Measurements from ENCODE around the gene SNAPC5.

The SNAPC5 gene

DNA sequence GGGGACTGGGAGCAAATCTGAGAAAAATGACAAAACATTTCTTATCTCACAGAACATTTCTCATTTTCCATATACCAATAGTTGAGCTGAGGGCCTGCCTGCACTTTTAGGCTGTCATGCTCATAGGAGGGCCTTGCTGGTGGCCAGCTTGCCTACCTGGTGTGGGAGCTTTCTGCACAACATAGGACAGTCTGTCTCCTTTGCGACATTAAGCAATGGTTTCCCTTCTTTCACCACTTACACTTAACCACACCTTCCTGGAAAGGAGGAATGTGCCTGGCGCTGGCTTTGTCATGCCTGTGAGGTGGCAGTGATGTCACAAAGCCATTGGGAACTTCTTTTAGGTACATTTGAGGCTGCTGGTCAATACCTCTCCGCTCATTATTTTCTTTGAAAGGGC lies 5.7 kb downstream of the SNAPC5 start:
- in situ Hi-C loops (cut with HindIII; ENCODE audit: low sequenced_read_pairs), result no loop called here
- no peak for DNase-seq (ENCODE audit: low read depth)
- TF ChIP-seq, protein P1, sequence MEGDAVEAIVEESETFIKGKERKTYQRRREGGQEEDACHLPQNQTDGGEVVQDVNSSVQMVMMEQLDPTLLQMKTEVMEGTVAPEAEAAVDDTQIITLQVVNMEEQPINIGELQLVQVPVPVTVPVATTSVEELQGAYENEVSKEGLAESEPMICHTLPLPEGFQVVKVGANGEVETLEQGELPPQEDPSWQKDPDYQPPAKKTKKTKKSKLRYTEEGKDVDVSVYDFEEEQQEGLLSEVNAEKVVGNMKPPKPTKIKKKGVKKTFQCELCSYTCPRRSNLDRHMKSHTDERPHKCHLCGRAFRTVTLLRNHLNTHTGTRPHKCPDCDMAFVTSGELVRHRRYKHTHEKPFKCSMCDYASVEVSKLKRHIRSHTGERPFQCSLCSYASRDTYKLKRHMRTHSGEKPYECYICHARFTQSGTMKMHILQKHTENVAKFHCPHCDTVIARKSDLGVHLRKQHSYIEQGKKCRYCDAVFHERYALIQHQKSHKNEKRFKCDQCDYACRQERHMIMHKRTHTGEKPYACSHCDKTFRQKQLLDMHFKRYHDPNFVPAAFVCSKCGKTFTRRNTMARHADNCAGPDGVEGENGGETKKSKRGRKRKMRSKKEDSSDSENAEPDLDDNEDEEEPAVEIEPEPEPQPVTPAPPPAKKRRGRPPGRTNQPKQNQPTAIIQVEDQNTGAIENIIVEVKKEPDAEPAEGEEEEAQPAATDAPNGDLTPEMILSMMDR (IDR thresholded peaks at IDR 0.05; ENCODE audit: low read depth, low read length, missing control alignments), result no peak
- H3K4me3 ChIP-seq (ENCODE audit: low read depth, low read length), result no peak overlapping the region

DNA sequence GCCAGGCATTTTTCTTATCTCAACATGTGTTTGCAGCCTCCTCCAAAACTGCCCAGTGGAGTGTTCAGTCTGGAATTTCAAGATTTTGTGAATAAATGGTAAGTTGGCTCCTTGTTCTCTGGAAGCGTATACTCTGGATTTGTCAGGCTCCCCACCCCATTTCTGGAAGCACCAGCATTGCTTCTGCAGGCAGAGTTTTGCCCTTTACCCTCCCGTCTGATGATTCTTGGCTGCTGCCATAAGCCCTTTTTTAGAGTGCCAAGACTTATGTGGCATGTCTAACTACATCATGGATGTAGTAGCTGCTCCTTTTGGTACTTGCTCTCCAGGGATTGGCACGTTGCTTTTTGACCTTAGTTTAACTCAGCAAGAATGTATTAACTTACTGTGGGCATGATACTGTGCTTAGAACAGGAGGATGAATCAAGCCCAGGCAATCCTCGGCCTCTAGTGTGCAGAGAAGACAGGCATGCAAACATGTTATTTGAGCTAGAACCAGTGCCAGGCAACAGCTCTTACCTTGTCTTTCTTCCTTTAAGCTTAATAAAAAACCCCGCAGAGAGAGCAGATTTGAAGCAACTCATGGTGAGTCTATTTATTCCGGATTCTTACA lies 8.3 kb downstream of the SNAPC5 start:
- in situ Hi-C loops (cut with HindIII; ENCODE audit: low sequenced_read_pairs), result loop anchor here (10.0 kb wide), 1 partner anchor 174 kb away; no protein-coding TSS in a partner anchor
- TF ChIP-seq, protein P1 (IDR thresholded peaks at IDR 0.05; ENCODE audit: low read depth, low read length, missing control alignments), result no peak
- H3K4me3 ChIP-seq (ENCODE audit: low read depth, low read length), result no peak overlapping the region
- no peak for DNase-seq (ENCODE audit: low read depth)

GRCh38 chr15:66488525-66488924 lies 9.0 kb downstream of the SNAPC5 start:
- no peak for DNase-seq (ENCODE audit: low read depth)
- in situ Hi-C loops (cut with HindIII; ENCODE audit: low sequenced_read_pairs), result loop anchor here (10.0 kb wide), 1 partner anchor 174 kb away; no protein-coding TSS in a partner anchor
- TF ChIP-seq, protein P1 (IDR thresholded peaks at IDR 0.05; ENCODE audit: low read depth, low read length, missing control alignments), result no peak
- no peak overlapping the region for H3K4me3 ChIP-seq (ENCODE audit: low read depth, low read length)

GRCh38 chr15:66486887-66487286 lies 10.7 kb downstream of the SNAPC5 start:
- in situ Hi-C loops (cut with HindIII; ENCODE audit: low sequenced_read_pairs), result loop anchor here (10.0 kb wide), 1 partner anchor 172 kb away; no protein-coding TSS in a partner anchor
- no peak for DNase-seq (ENCODE audit: low read depth)
- H3K4me3 ChIP-seq (ENCODE audit: low read depth, low read length), result no peak overlapping the region
- TF ChIP-seq, protein P1 (IDR thresholded peaks at IDR 0.05; ENCODE audit: low read depth, low read length, missing control alignments), result no peak

GRCh38 chr15:66484539-66485112 lies 12.9 kb downstream of the SNAPC5 start:
- TF ChIP-seq, protein P1 (IDR thresholded peaks at IDR 0.05; ENCODE audit: low read depth, low read length, missing control alignments), result no peak
- in situ Hi-C loops (cut with HindIII; ENCODE audit: low sequenced_read_pairs), result loop anchor here (10.0 kb wide), 1 partner anchor 170 kb away; no protein-coding TSS in a partner anchor
- peak; percentile 46 for DNase-seq (ENCODE audit: low read depth)
- H3K4me3 ChIP-seq (ENCODE audit: low read depth, low read length), result no peak overlapping the region

DNA sequence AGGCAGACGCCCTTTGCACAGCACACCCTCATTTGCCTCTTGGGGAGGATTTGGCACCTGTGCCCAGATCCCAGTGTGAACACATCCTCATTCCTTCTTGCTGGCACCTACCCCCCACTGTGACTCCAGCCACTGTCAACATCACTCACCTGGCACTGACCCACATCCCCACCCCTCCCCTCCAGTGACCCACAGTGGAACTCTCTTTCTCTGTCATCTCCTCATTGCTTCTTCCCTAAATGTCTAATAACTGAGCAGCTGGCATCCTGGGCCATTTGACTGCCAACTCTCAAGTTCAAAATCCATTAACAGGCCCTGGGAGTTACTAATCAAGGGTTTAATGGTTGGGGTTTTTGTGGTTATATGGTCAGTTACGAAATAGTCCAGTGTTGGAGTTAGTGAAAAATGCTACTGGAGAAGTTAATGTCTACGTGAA lies 14.4 kb downstream of the SNAPC5 start:
- peak; percentile 85 for DNase-seq (ENCODE audit: low read depth)
- TF ChIP-seq, protein P1 (IDR thresholded peaks at IDR 0.05; ENCODE audit: low read depth, low read length, missing control alignments), result no peak
- no peak overlapping the region for H3K4me3 ChIP-seq (ENCODE audit: low read depth, low read length)
- in situ Hi-C loops (cut with HindIII; ENCODE audit: low sequenced_read_pairs), result loop anchor here (10.0 kb wide), 1 partner anchor 168 kb away; no protein-coding TSS in a partner anchor
